GM03348 (cell line): ENCODE results near the gene GGT1.
"Not testable (repeated sequence)": the region's sequence is repeated elsewhere in the genome, so short reads cannot be mapped to it uniquely, and the experiment has no call there.

Source experiments
- DNase-seq: peaks from one replicate; pipeline ENCODE4 v3.0.0; 2012; ENCODE audit warnings: low spot score

Gene GGT1

GRCh38 chr22:24602847-24603769, at the start of gene GGT1:
TSS of gene GGT1 (plus strand) at chr22:24603193. CDS start at chr22:24611082, 7,889 bp downstream.
- DNase-seq = not testable (repeated sequence)

GRCh38 chr22:24553597-24554312, 49.2 kb upstream of the GGT1 start:
- peak; percentile 29 for DNase-seq

GRCh38 chr22:24554313-24555164, 48.5 kb upstream of the GGT1 start, which contains the start of gene GUCD1:
TSS of gene GUCD1 (minus strand) at chr22:24555138. CDS start at chr22:24554991, 147 bp downstream.
- DNase-seq = peak; percentile 40

GRCh38 chr22:24555165-24556039, 47.6 kb upstream of the GGT1 start, which contains the start of gene SNRPD3:
TSS of gene SNRPD3 (plus strand) at chr22:24555999. CDS start at chr22:24557675, 1,676 bp downstream.
- peak; percentile 100 for DNase-seq

GRCh38 chr22:24559471-24559870, 43.5 kb upstream of the GGT1 start:
- no peak for DNase-seq

GRCh38 chr22:24563246-24563645, 39.7 kb upstream of the GGT1 start:
- DNase-seq = no peak

- DNase-seq = peak; percentile 23
Measured at GRCh38 chr22:24564376-24565058, 38.5 kb upstream of the GGT1 start.

GRCh38 chr22:24565077-24565476, 37.9 kb upstream of the GGT1 start:
- DNase-seq = no peak

- no peak for DNase-seq
Measured at GRCh38 chr22:24566899-24567511, 36.0 kb upstream of the GGT1 start.

GRCh38 chr22:24567668-24568067, 35.3 kb upstream of the GGT1 start:
- no peak for DNase-seq

GRCh38 chr22:24571266-24571665, 31.7 kb upstream of the GGT1 start:
- DNase-seq = no peak

GRCh38 chr22:24576778-24577177, 26.2 kb upstream of the GGT1 start:
- no peak for DNase-seq

- DNase-seq = no peak
Measured at GRCh38 chr22:24578355-24579257, 24.4 kb upstream of the GGT1 start.

GRCh38 chr22:24579258-24579601, 23.8 kb upstream of the GGT1 start:
- DNase-seq = no peak

- peak; percentile 74 for DNase-seq
Measured at GRCh38 chr22:24580276-24580675, 22.7 kb upstream of the GGT1 start.

GRCh38 chr22:24582056-24582814, 20.8 kb upstream of the GGT1 start:
- no peak for DNase-seq

GRCh38 chr22:24583221-24584165, 19.5 kb upstream of the GGT1 start:
- DNase-seq = peak; percentile 31
